Measurements from ENCODE around the gene HYAL2. TPM values are rescaled to one million over a fixed set of nuclear protein-coding genes. Genes with fewer than 3 reads are reported as not detected.

Gene HYAL2
- total RNA-seq, 1 donor, result 69.1 TPM

DNA sequence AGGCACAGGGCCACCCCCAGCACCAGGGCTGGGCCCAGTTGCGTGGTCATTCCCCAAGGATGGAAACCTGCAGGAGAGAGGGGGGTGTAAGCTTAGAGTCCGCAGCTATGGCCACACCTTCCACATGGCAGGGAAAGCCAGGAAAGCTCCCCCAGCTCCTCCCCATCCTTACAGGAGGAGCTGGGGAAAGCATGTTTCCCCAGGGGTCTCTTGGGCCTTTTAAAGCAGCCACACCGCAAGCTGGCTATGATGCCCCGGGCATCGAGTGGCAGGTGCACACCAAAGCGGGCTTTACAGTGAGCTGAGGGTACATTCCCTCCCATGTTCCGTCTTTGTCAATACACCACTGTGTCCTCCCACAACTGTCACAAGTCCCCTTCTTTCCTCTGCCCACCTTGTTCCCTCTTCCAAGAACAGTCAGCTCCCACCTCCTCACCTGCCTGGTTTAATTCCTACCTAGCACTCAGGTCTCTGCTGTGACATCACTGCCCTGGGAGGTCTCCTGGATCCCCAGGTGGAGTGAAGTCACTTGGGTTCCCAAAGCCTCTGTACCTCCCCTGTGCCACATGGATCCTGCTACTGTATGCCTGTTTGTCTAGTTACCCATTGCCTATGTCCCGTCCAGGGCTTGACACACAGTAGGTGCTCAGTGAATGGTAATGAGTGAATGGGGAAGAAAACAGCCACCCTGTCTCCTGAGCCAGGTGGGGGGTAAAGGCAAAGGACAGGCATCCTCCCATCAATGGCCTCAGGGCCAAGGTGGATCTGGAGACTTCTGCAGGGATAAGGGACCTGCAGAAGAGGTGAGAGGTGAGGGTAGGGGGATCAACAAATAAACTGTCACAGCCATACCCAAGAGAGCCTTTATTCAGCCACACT, 26.8 kb downstream of the HYAL2 start:
- TF ChIP-seq CTCF (IDR thresholded peaks at IDR 0.05; ENCODE audit: insufficient read depth, low read depth, low read length), result no peak

GRCh38 chr3:50294492-50295403, 27.8 kb downstream of the HYAL2 start:
- no peak overlapping the region for H3K4me3 ChIP-seq (ENCODE audit: low read depth, low read length)
- TF ChIP-seq CTCF (IDR thresholded peaks at IDR 0.05; ENCODE audit: insufficient read depth, low read depth, low read length), result no peak
- no peak for DNase-seq (ENCODE audit: low read depth)

More for the DNA sequence above, 26.8 kb downstream of the HYAL2 start:
- no peak for DNase-seq (ENCODE audit: low read depth)
- no peak overlapping the region for H3K4me3 ChIP-seq (ENCODE audit: low read depth, low read length)

DNA sequence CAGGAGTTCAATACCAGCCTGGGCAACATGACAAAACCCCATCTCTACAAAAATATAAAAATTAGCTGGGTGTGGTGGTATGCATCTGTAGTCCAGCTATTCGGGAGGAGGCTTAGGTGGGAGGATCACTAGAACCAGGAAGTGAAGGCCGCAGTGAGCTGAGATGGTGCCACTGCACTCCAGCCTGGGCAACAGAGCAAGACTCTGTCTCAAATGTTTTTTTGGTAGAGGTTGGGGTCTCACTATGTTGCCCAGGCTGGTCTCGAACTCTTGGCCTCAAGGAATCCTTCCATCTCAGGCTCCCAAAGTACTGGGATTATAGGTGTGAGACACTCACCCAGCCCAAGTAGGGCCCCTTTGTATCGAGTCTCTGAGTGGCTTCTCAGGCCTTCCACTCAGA, 28.5 kb downstream of the HYAL2 start:
- no peak for DNase-seq (ENCODE audit: low read depth)
- TF ChIP-seq CTCF (IDR thresholded peaks at IDR 0.05; ENCODE audit: insufficient read depth, low read depth, low read length), result no peak
- no peak overlapping the region for H3K4me3 ChIP-seq (ENCODE audit: low read depth, low read length)

- no peak for DNase-seq (ENCODE audit: low read depth)
- H3K4me3 ChIP-seq (ENCODE audit: low read depth, low read length), result no peak overlapping the region
- TF ChIP-seq CTCF (IDR thresholded peaks at IDR 0.05; ENCODE audit: insufficient read depth, low read depth, low read length), result no peak
Measured at GRCh38 chr3:50293079-50293801, 29.3 kb downstream of the HYAL2 start.

- peak within 1 kb of the TSS; percentile 80 for H3K4me3 ChIP-seq (ENCODE audit: low read depth, low read length)
- no peak for TF ChIP-seq CTCF (IDR thresholded peaks at IDR 0.05; ENCODE audit: insufficient read depth, low read depth, low read length)
- DNase-seq (ENCODE audit: low read depth), result peak; percentile 97
Measured at GRCh38 chr3:50292159-50293078, 30.1 kb downstream of the HYAL2 start, which contains the start of gene IFRD2. TSS of gene IFRD2 (minus strand) at chr3:50292429. CDS start at chr3:50292274, 155 bp downstream.

Measured in fibroblast of villous mesenchyme (primary cell).